ENCODE measurements around the gene CD5L.

Gene CD5L

GRCh38 chr1:157782931-157783330 lies 58.7 kb downstream of the CD5L start:
- no peak for DNase-seq
- TF ChIP-seq GATA1 (IDR thresholded peaks at IDR 0.05; ENCODE audit: low read depth, low read length) (no peak), POLR2A (IDR thresholded peaks at IDR 0.05; ENCODE audit: low read length) (no peak)

- no peak for TF ChIP-seq GATA1 (IDR thresholded peaks at IDR 0.05; ENCODE audit: low read depth, low read length)
- TF ChIP-seq POLR2A (IDR thresholded peaks at IDR 0.05; ENCODE audit: low read length), result no peak
- no peak for DNase-seq
Observed at GRCh38 chr1:157781048-157781447, 60.6 kb downstream of the CD5L start.
